HepG2 (cell line): ENCODE results near the gene RHBDD1. TPM values are rescaled to one million over a fixed set of nuclear protein-coding genes. Genes with fewer than 3 reads are reported as not detected.

Experiments
- ADNP ChIP-seq: sonication (generic); formaldehyde crosslinking; IDR thresholded peaks from 2 replicates; pipeline ENCODE4 v1.4.0; 2020; ENCODE audit warnings: missing genetic modification reagents
- ARNT2 ChIP-seq: sonication (generic); formaldehyde crosslinking; IDR thresholded peaks from 2 replicates; pipeline ENCODE4 v1.8.0; 2022; ENCODE audit warnings: mild to moderate bottlenecking, low read depth, missing genetic modification reagents, moderate library complexity
- ASH2L ChIP-seq: fragments of 300-600, 200-600 bp; sonication (generic); IDR thresholded peaks from 2 replicates; pipeline ENCODE4 v1.7.0; 2017; ENCODE audit warnings: low read depth, mild to moderate bottlenecking, moderate library complexity, mixed read lengths, low read length; ENCODE audit not compliant: insufficient read length
- DPF2 ChIP-seq: sonication (generic); formaldehyde crosslinking; IDR thresholded peaks from 2 replicates; pipeline ENCODE4 v1.4.0; 2020; ENCODE audit warnings: mild to moderate bottlenecking, low read depth, missing genetic modification reagents, borderline replicate concordance
- ERF ChIP-seq: IDR thresholded peaks from 2 replicates; pipeline ENCODE4 v1.6.1; 2018; ENCODE audit warnings: missing biosample characterization, missing genetic modification reagents
- FOXK1 ChIP-seq: sonication (generic); formaldehyde crosslinking; IDR thresholded peaks from 2 replicates; pipeline ENCODE4 v1.4.0; 2020; ENCODE audit warnings: low read depth, missing genetic modification reagents, borderline replicate concordance
- GATAD2A ChIP-seq: IDR thresholded peaks from 2 replicates; pipeline ENCODE4 v1.6.1; 2016
- HDAC1 ChIP-seq: sonication (generic); formaldehyde crosslinking; IDR thresholded peaks from 2 replicates; pipeline ENCODE4 v1.5.1; 2020; ENCODE audit warnings: mild to moderate bottlenecking, missing genetic modification reagents
- HNRNPK ChIP-seq: fragments of 200-400 bp; formaldehyde crosslinking; IDR thresholded peaks from 2 replicates; pipeline ENCODE4 v1.6.1; 2018; ENCODE audit warnings: low read length, low read depth, moderate library complexity, mild to moderate bottlenecking; ENCODE audit not compliant: poor library complexity, severe bottlenecking
- HNRNPL ChIP-seq: fragments of 200-400 bp; formaldehyde crosslinking; IDR thresholded peaks from 2 replicates; pipeline ENCODE4 v1.6.1; 2017; ENCODE audit warnings: mild to moderate bottlenecking, low read depth, low read length
- HOXA3 ChIP-seq: sonication (generic); formaldehyde crosslinking; IDR thresholded peaks from 2 replicates; pipeline ENCODE4 v1.5.0; 2020; ENCODE audit warnings: missing genetic modification reagents
- HOXA7 ChIP-seq: sonication (generic); formaldehyde crosslinking; IDR thresholded peaks from 2 replicates; pipeline ENCODE4 v1.8.1; 2022; ENCODE audit warnings: mild to moderate bottlenecking, missing genetic modification reagents, moderate library complexity
- IRF2 ChIP-seq: IDR thresholded peaks from 2 replicates; pipeline ENCODE4 v1.6.1; 2018; ENCODE audit warnings: missing genetic modification reagents, missing compliant biosample characterization
- NFATC3 ChIP-seq: sonication (generic); formaldehyde crosslinking; IDR thresholded peaks from 2 replicates; pipeline ENCODE4 v1.5.1; 2020; ENCODE audit warnings: mild to moderate bottlenecking, missing genetic modification reagents
- PAWR ChIP-seq: sonication (generic); formaldehyde crosslinking; IDR thresholded peaks from 2 replicates; pipeline ENCODE4 v1.4.0; 2020; ENCODE audit warnings: missing genetic modification reagents, mild to moderate bottlenecking, borderline replicate concordance
- PHB2 ChIP-seq: fragments of 450-650 bp; IDR thresholded peaks from 2 replicates; pipeline ENCODE4 v1.6.1; 2018; ENCODE audit not compliant: partially characterized antibody
- SNRNP70 ChIP-seq: fragments of 200-400 bp; formaldehyde crosslinking; IDR thresholded peaks from 2 replicates; pipeline ENCODE4 v1.6.1; 2017; ENCODE audit warnings: mild to moderate bottlenecking, low read depth, low read length, moderate library complexity
- ZMAT5 ChIP-seq: sonication (generic); formaldehyde crosslinking; IDR thresholded peaks from 2 replicates; pipeline ENCODE4 v1.5.0; 2020; ENCODE audit warnings: mild to moderate bottlenecking, low read depth, missing genetic modification reagents, borderline replicate concordance
- ZNF160 ChIP-seq: sonication (generic); formaldehyde crosslinking; IDR thresholded peaks from 2 replicates; pipeline ENCODE4 v1.8.0; 2022; ENCODE audit warnings: mild to moderate bottlenecking, inconsistent platforms, missing genetic modification reagents
- ZNF292 ChIP-seq: sonication (generic); formaldehyde crosslinking; IDR thresholded peaks from 2 replicates; pipeline ENCODE4 v1.8.1; 2022; ENCODE audit warnings: mild to moderate bottlenecking, low read depth, missing genetic modification reagents, borderline replicate concordance
- ZNF724P ChIP-seq: sonication (generic); formaldehyde crosslinking; IDR thresholded peaks from 2 replicates; pipeline ENCODE4 v1.8.0; 2022; ENCODE audit warnings: missing genetic modification reagents, borderline replicate concordance
- ZSCAN5A ChIP-seq: sonication (generic); formaldehyde crosslinking; IDR thresholded peaks from 2 replicates; pipeline ENCODE4 v1.8.0; 2022; ENCODE audit warnings: mild to moderate bottlenecking, missing genetic modification reagents, borderline replicate concordance
- ZSCAN9 ChIP-seq: IDR thresholded peaks from 2 replicates; pipeline ENCODE4 v1.6.1; 2016; ENCODE audit warnings: borderline replicate concordance
- polyA plus RNA-seq, 8 experiments: library from polyadenylated mRNA; depleted of rRNA in 3 of 8; stranded (reverse) in 7 of 8; unstranded in 1 of 8; fragments of >200 nt; fragmentation: Illumina TruSeq in 4 of 8; extraction: Trizol in 4 of 8; gene quantifications; 2 replicates each; pipeline versions ENCODE4 v1.2.1 to v1.2.3, GENCODE V29; 2011 to 2016; ENCODE audit warnings: low read depth in 4 of 8, missing spikeins in 1 of 8, mixed read lengths in 1 of 8; ENCODE audit not compliant: insufficient read depth in 1 of 8
- total RNA-seq, 5 experiments: library from RNA; depleted of rRNA; stranded (reverse); fragments of >200 nt; fragmentation: Illumina TruSeq; extraction: Trizol; gene quantifications; 2 replicates each; pipeline ENCODE4 v1.2.3, GENCODE V29; 2016; ENCODE audit warnings: low read depth in 1 of 5
- TF ChIP-seq, protein P1 (sequence below): sonication (generic); formaldehyde crosslinking; IDR thresholded peaks from 2 replicates; pipeline ENCODE4 v1.5.0; 2020; ENCODE audit warnings: missing genetic modification reagents
- TF ChIP-seq, protein P2 (sequence below): sonication (generic); formaldehyde crosslinking; IDR thresholded peaks from 2 replicates; pipeline ENCODE4 v1.5.1; 2020; ENCODE audit warnings: missing genetic modification reagents, mild to moderate bottlenecking, borderline replicate concordance
- TF ChIP-seq, protein P3 (sequence below): sonication (generic); formaldehyde crosslinking; IDR thresholded peaks from 2 replicates; pipeline ENCODE4 v1.8.0; 2022; ENCODE audit warnings: mild to moderate bottlenecking, missing genetic modification reagents, moderate library complexity

The RHBDD1 gene
- total and polyA plus RNA-seq, 2 of the 13 experiments (the other 11 are each of a cell fraction or from before 2014, with no cell fraction given), result 8.2 to 9.5 TPM

- TF ChIP-seq ZNF160 (CRISPR knock-in tag) (no peak), PAWR (CRISPR knock-in tag) (no peak), IRF2 (no peak), ADNP (CRISPR knock-in tag) (no peak; the same call in 1 of the 2 replicates), PHB2 (no peak), ZSCAN9 (CRISPR knock-in tag) (no peak), ZMAT5 (CRISPR knock-in tag) (no peak), ZNF724P (CRISPR knock-in tag) (no peak), HNRNPK (no peak), GATAD2A (CRISPR knock-in tag) (no peak), HDAC1 (CRISPR knock-in tag) (no peak), ZNF292 (CRISPR knock-in tag) (0 out of 2 replicates have a peak, but pooled peaks have one; percentile 10), ASH2L (no peak), ARNT2 (no peak), HNRNPL (no peak), HOXA7 (0 out of 2 replicates have a peak, but pooled peaks have one; percentile 56), SNRNP70 (no peak), ERF (CRISPR knock-in tag) (no peak), NFATC3 (CRISPR knock-in tag) (no peak), HOXA3 (CRISPR knock-in tag) (no peak; the same call in 1 of the 2 replicates), DPF2 (no peak), ZSCAN5A (CRISPR knock-in tag) (no peak), FOXK1 (CRISPR knock-in tag) (no peak)
- TF ChIP-seq, protein P1, sequence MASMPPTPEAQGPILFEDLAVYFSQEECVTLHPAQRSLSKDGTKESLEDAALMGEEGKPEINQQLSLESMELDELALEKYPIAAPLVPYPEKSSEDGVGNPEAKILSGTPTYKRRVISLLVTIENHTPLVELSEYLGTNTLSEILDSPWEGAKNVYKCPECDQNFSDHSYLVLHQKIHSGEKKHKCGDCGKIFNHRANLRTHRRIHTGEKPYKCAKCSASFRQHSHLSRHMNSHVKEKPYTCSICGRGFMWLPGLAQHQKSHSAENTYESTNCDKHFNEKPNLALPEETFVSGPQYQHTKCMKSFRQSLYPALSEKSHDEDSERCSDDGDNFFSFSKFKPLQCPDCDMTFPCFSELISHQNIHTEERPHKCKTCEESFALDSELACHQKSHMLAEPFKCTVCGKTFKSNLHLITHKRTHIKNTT (CRISPR knock-in tag), result no peak
- TF ChIP-seq, protein P2, sequence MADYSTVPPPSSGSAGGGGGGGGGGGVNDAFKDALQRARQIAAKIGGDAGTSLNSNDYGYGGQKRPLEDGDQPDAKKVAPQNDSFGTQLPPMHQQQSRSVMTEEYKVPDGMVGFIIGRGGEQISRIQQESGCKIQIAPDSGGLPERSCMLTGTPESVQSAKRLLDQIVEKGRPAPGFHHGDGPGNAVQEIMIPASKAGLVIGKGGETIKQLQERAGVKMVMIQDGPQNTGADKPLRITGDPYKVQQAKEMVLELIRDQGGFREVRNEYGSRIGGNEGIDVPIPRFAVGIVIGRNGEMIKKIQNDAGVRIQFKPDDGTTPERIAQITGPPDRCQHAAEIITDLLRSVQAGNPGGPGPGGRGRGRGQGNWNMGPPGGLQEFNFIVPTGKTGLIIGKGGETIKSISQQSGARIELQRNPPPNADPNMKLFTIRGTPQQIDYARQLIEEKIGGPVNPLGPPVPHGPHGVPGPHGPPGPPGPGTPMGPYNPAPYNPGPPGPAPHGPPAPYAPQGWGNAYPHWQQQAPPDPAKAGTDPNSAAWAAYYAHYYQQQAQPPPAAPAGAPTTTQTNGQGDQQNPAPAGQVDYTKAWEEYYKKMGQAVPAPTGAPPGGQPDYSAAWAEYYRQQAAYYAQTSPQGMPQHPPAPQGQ (CRISPR knock-in tag), result no peak
- TF ChIP-seq, protein P3, sequence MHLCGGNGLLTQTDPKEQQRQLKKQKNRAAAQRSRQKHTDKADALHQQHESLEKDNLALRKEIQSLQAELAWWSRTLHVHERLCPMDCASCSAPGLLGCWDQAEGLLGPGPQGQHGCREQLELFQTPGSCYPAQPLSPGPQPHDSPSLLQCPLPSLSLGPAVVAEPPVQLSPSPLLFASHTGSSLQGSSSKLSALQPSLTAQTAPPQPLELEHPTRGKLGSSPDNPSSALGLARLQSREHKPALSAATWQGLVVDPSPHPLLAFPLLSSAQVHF, result peak; percentile 10; the same call in 1 of the 2 replicates
Observed at GRCh38 chr2:226797289-226797988, 38.4 kb upstream of the RHBDD1 start (continued).
